GM23338 (cell line): Measurements from ENCODE around the gene SCGB1C2. TPM values are rescaled to one million over a fixed set of nuclear protein-coding genes. Genes with fewer than 3 reads are reported as not detected.

Experiments used
- ATAC-seq: fragments of 200-7000 bp; cut with Tn5 transposase; 3 replicates; pipeline ENCODE4 v1.9.1; 2020
- DNase-seq: peaks from one replicate; pipeline ENCODE4 v3.0.0-alpha.2; 2015; ENCODE audit warnings: low spot score
- H2AFZ ChIP-seq: fragments of 200-600 bp; sonication (generic); 2 replicates; pipeline ENCODE4 v1.8.0; 2016; ENCODE audit warnings: antibody characterized with exemption, mild to moderate bottlenecking, moderate library complexity
- H3F3A ChIP-seq: fragments of 200-600 bp; sonication (generic); replicated peaks from 2 replicates; pipeline ENCODE4 v1.8.0; 2017; ENCODE audit warnings: antibody characterized with exemption, mixed run types, low read depth
- H3K27ac ChIP-seq: fragments of 200-600 bp; sonication (generic); 2 replicates; pipeline ENCODE4 v1.6.1; 2016; ENCODE audit warnings: low read depth
- H3K27me3 ChIP-seq: fragments of 200-600 bp; sonication (generic); 2 replicates; pipeline ENCODE4 v1.8.0; 2016; ENCODE audit warnings: mild to moderate bottlenecking, mixed run types, moderate library complexity; ENCODE audit not compliant: insufficient read depth
- H3K36me3 ChIP-seq: fragments of 200-600 bp; sonication (generic); 2 replicates; pipeline ENCODE4 v1.8.0; 2016; ENCODE audit warnings: mild to moderate bottlenecking; ENCODE audit not compliant: insufficient read depth
- H3K4me1 ChIP-seq: fragments of 200-600 bp; sonication (generic); 2 replicates; pipeline ENCODE4 v1.8.0; 2016; ENCODE audit warnings: mild to moderate bottlenecking, moderate library complexity; ENCODE audit not compliant: insufficient read depth
- H3K4me2 ChIP-seq: fragments of 200-600 bp; sonication (generic); 2 replicates; pipeline ENCODE4 v1.7.1; 2017; ENCODE audit warnings: mixed run types
- H3K4me3 ChIP-seq: fragments of 200-600 bp; sonication (generic); 2 replicates; pipeline ENCODE4 v1.6.1; 2016; ENCODE audit warnings: mixed run types
- H3K79me2 ChIP-seq: fragments of 200-600 bp; sonication (generic); replicated peaks from 2 replicates; pipeline ENCODE4 v1.8.0; 2017; ENCODE audit warnings: mild to moderate bottlenecking; ENCODE audit not compliant: insufficient read depth
- H3K9me2 ChIP-seq: fragments of 200-600 bp; sonication (generic); 2 replicates; pipeline ENCODE4 v1.8.0; 2017; ENCODE audit not compliant: insufficient read depth
- H4K20me1 ChIP-seq: fragments of 200-600 bp; sonication (generic); replicated peaks from 2 replicates; pipeline ENCODE4 v1.8.0; 2017; ENCODE audit warnings: mild to moderate bottlenecking; ENCODE audit not compliant: insufficient read depth
- H3K27ac Mint-ChIP-seq: 2 replicates; pipeline ENCODE4 v1.8.0; 2020; ENCODE audit warnings: inconsistent platforms, mild to moderate bottlenecking, moderate library complexity, mixed read lengths
- H3K27me3 Mint-ChIP-seq: 3 replicates; pipeline ENCODE4 v1.8.0; 2022; ENCODE audit warnings: low read depth, mild to moderate bottlenecking, moderate library complexity, mixed read lengths, inconsistent platforms; ENCODE audit not compliant: insufficient read depth, poor library complexity
- H3K36me3 Mint-ChIP-seq: 3 replicates; pipeline ENCODE4 v1.8.0; 2021; ENCODE audit warnings: low read depth, mild to moderate bottlenecking, inconsistent platforms, moderate library complexity, mixed read lengths
- H3K4me1 Mint-ChIP-seq: 3 replicates; pipeline ENCODE4 v1.8.0; 2020; ENCODE audit warnings: mild to moderate bottlenecking, inconsistent platforms, mixed read lengths
- H3K4me3 Mint-ChIP-seq: 3 replicates; pipeline ENCODE4 v1.8.0; 2021; ENCODE audit warnings: moderate library complexity, mild to moderate bottlenecking, inconsistent platforms, mixed read lengths
- H3K9me3 Mint-ChIP-seq: 3 replicates; pipeline ENCODE4 v1.8.0; 2020; ENCODE audit warnings: moderate library complexity, mild to moderate bottlenecking, inconsistent platforms, mixed read lengths
- CREB1 ChIP-seq: fragments of 250-450 bp; sonication (Bioruptor Pico); IDR thresholded peaks from 2 replicates; pipeline ENCODE4 v1.5.0; 2020; ENCODE audit warnings: low read depth, mild to moderate bottlenecking, moderate library complexity
- CTCF ChIP-seq, 2 experiments: fragments of 200-600 bp in 1 of 2; sonication (generic) in 1 of 2; conservative IDR thresholded peaks; 2 replicates each; pipeline versions ENCODE4 v1.5.1 to v1.6.1; 2016 to 2017; ENCODE audit warnings: antibody characterized with exemption in 2 of 2, low read depth in 2 of 2, mild to moderate bottlenecking in 2 of 2, moderate library complexity in 1 of 2
- ETS1 ChIP-seq: IDR thresholded peaks from 2 replicates; pipeline ENCODE4 v1.6.1; 2016; ENCODE audit warnings: antibody characterized with exemption
- EZH2 ChIP-seq: fragments of 200-600 bp; sonication (generic); IDR thresholded peaks from one replicate; pipeline ENCODE4 v1.8.0; 2017; ENCODE audit warnings: antibody characterized with exemption, mild to moderate bottlenecking, low read depth; ENCODE audit not compliant: unreplicated experiment
- EZH2phosphoT487 ChIP-seq: fragments of 200-600 bp; sonication (generic); IDR thresholded peaks from one replicate; pipeline ENCODE4 v1.8.1; 2018; ENCODE audit warnings: antibody characterized with exemption; ENCODE audit not compliant: unreplicated experiment
- JUNB ChIP-seq: IDR thresholded peaks from one replicate; pipeline ENCODE4 v1.6.1; 2016; ENCODE audit warnings: antibody characterized with exemption; ENCODE audit not compliant: unreplicated experiment
- NANOG ChIP-seq: IDR thresholded peaks from 2 replicates; pipeline ENCODE4 v1.6.1; 2016; ENCODE audit warnings: antibody characterized with exemption, borderline replicate concordance
- POLR2AphosphoS5 ChIP-seq: IDR thresholded peaks from 2 replicates; pipeline ENCODE4 v1.6.1; 2016; ENCODE audit warnings: antibody characterized with exemption, low read depth
- STAT1 ChIP-seq: IDR thresholded peaks from one replicate; pipeline ENCODE4 v1.6.1; 2016; ENCODE audit warnings: antibody characterized with exemption; ENCODE audit not compliant: unreplicated experiment
- ZNF114 ChIP-seq: fragments of 250-450 bp; sonication (Bioruptor Pico); IDR thresholded peaks from 2 replicates; pipeline ENCODE4 v1.5.0; 2020; ENCODE audit warnings: mild to moderate bottlenecking, moderate library complexity
- ZNF331 ChIP-seq: fragments of 250-450 bp; sonication (Bioruptor Pico); IDR thresholded peaks from 2 replicates; pipeline ENCODE4 v1.5.0; 2020; ENCODE audit warnings: low read depth, mild to moderate bottlenecking, moderate library complexity
- polyA plus RNA-seq: library from polyadenylated mRNA; unstranded; fragments of >200 nt; fragmentation: Nextera tagmentation; extraction: Ambion mirVana; gene quantifications from 2 replicates; pipeline ENCODE4 v1.2.1, GENCODE V29; 2016
- total RNA-seq: library from RNA; depleted of rRNA; stranded (reverse); fragments of >200 nt; shearing (Covaris generic); gene quantifications from 2 replicates; pipeline ENCODE4 v1.2.3, GENCODE V29; 2014
- TF ChIP-seq, protein P1 (sequence below): fragments of 250-450 bp; sonication (Bioruptor Pico); IDR thresholded peaks from 2 replicates; pipeline ENCODE4 v1.5.0; 2020; ENCODE audit warnings: mild to moderate bottlenecking, moderate library complexity
- TF ChIP-seq, protein P2 (sequence below): IDR thresholded peaks from one replicate; pipeline ENCODE4 v1.6.1; 2018; ENCODE audit warnings: antibody characterized with exemption; ENCODE audit not compliant: unreplicated experiment

Gene SCGB1C2
- total and polyA plus RNA-seq, 2 experiments from 2014 or later, result not detected

- Mint-ChIP-seq H3K9me3 (no peaks in the 10 kb centered on the region), H3K27me3 (peaks cover 33% of the 10 kb centered on the region), H3K27ac (no peak overlapping the region), H3K4me3 (no peak overlapping the region), H3K36me3 (no peaks in the 10 kb centered on the region; the same call in 2 of the 3 replicates), H3K4me1 (peaks cover 13% of the 10 kb centered on the region)
- H2AFZ ChIP-seq, result no peak overlapping the region
- no peaks in the 10 kb centered on the region for H3K9me2 ChIP-seq
- no peak overlapping the region for H3K4me3 ChIP-seq
- TF ChIP-seq JUNB (no peak), EZH2 (no peak), ETS1 (no peak), NANOG (no peak), ZNF114 (CRISPR knock-in tag) (no peak), CTCF (conservative IDR thresholded peaks at IDR 0.05; ENCODE audit: low read depth in 2 of 2) (no peak), POLR2AphosphoS5 (no peak), CREB1 (no peak), ZNF331 (CRISPR knock-in tag) (no peak), STAT1 (no peak), EZH2phosphoT487 (no peak)
- TF ChIP-seq, protein P1, sequence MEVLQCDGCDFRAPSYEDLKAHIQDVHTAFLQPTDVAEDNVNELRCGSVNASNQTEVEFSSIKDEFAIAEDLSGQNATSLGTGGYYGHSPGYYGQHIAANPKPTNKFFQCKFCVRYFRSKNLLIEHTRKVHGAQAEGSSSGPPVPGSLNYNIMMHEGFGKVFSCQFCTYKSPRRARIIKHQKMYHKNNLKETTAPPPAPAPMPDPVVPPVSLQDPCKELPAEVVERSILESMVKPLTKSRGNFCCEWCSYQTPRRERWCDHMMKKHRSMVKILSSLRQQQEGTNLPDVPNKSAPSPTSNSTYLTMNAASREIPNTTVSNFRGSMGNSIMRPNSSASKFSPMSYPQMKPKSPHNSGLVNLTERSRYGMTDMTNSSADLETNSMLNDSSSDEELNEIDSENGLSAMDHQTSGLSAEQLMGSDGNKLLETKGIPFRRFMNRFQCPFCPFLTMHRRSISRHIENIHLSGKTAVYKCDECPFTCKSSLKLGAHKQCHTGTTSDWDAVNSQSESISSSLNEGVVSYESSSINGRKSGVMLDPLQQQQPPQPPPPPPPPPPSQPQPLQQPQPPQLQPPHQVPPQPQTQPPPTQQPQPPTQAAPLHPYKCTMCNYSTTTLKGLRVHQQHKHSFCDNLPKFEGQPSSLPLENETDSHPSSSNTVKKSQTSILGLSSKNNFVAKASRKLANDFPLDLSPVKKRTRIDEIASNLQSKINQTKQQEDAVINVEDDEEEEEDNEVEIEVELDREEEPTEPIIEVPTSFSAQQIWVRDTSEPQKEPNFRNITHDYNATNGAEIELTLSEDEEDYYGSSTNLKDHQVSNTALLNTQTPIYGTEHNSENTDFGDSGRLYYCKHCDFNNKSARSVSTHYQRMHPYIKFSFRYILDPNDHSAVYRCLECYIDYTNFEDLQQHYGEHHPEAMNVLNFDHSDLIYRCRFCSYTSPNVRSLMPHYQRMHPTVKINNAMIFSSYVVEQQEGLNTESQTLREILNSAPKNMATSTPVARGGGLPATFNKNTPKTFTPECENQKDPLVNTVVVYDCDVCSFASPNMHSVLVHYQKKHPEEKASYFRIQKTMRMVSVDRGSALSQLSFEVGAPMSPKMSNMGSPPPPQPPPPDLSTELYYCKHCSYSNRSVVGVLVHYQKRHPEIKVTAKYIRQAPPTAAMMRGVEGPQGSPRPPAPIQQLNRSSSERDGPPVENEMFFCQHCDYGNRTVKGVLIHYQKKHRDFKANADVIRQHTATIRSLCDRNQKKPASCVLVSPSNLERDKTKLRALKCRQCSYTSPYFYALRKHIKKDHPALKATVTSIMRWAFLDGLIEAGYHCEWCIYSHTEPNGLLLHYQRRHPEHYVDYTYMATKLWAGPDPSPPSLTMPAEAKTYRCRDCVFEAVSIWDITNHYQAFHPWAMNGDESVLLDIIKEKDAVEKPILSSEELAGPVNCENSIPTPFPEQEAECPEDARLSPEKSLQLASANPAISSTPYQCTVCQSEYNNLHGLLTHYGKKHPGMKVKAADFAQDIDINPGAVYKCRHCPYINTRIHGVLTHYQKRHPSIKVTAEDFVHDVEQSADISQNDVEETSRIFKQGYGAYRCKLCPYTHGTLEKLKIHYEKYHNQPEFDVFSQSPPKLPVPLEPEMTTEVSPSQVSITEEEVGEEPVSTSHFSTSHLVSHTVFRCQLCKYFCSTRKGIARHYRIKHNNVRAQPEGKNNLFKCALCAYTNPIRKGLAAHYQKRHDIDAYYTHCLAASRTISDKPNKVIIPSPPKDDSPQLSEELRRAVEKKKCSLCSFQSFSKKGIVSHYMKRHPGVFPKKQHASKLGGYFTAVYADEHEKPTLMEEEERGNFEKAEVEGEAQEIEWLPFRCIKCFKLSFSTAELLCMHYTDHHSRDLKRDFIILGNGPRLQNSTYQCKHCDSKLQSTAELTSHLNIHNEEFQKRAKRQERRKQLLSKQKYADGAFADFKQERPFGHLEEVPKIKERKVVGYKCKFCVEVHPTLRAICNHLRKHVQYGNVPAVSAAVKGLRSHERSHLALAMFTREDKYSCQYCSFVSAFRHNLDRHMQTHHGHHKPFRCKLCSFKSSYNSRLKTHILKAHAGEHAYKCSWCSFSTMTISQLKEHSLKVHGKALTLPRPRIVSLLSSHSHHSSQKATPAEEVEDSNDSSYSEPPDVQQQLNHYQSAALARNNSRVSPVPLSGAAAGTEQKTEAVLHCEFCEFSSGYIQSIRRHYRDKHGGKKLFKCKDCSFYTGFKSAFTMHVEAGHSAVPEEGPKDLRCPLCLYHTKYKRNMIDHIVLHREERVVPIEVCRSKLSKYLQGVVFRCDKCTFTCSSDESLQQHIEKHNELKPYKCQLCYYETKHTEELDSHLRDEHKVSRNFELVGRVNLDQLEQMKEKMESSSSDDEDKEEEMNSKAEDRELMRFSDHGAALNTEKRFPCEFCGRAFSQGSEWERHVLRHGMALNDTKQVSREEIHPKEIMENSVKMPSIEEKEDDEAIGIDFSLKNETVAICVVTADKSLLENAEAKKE (CRISPR knock-in tag), result no peak
- TF ChIP-seq, protein P2, sequence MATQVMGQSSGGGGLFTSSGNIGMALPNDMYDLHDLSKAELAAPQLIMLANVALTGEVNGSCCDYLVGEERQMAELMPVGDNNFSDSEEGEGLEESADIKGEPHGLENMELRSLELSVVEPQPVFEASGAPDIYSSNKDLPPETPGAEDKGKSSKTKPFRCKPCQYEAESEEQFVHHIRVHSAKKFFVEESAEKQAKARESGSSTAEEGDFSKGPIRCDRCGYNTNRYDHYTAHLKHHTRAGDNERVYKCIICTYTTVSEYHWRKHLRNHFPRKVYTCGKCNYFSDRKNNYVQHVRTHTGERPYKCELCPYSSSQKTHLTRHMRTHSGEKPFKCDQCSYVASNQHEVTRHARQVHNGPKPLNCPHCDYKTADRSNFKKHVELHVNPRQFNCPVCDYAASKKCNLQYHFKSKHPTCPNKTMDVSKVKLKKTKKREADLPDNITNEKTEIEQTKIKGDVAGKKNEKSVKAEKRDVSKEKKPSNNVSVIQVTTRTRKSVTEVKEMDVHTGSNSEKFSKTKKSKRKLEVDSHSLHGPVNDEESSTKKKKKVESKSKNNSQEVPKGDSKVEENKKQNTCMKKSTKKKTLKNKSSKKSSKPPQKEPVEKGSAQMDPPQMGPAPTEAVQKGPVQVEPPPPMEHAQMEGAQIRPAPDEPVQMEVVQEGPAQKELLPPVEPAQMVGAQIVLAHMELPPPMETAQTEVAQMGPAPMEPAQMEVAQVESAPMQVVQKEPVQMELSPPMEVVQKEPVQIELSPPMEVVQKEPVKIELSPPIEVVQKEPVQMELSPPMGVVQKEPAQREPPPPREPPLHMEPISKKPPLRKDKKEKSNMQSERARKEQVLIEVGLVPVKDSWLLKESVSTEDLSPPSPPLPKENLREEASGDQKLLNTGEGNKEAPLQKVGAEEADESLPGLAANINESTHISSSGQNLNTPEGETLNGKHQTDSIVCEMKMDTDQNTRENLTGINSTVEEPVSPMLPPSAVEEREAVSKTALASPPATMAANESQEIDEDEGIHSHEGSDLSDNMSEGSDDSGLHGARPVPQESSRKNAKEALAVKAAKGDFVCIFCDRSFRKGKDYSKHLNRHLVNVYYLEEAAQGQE, result no peak
- no peak for ATAC-seq
- no peaks in the 10 kb centered on the region for H3K36me3 ChIP-seq
- H3K27me3 ChIP-seq, result peaks cover 42% of the 10 kb centered on the region
- peaks cover 7% of the 10 kb centered on the region for H3K4me1 ChIP-seq
- H3F3A ChIP-seq, result peaks cover 10% of the 10 kb centered on the region; the same call in 1 of the 2 replicates
- H3K27ac ChIP-seq, result no peak overlapping the region
- no peak for DNase-seq
- no peaks in the 10 kb centered on the region for H4K20me1 ChIP-seq
- H3K4me2 ChIP-seq, result no peak overlapping the region
- no peaks in the 10 kb centered on the region for H3K79me2 ChIP-seq
These were observed 41.7 kb downstream of the SCGB1C2 start for GRCh38 chr17:179066-179432.
